Keratinocyte (primary cell): ENCODE data around the gene LDB2. TPM values are rescaled to one million over a fixed set of nuclear protein-coding genes. Genes with fewer than 3 reads are reported as not detected.

Experiments
- DNase-seq: peaks from one replicate; pipeline ENCODE4 v3.0.0-alpha.2; 2011; ENCODE audit warnings: low read depth, missing footprints, low spot score
- FAIRE-seq: peaks from 2 replicates; lab custom pipeline; 2011; peaks lifted over from hg19 to GRCh38; lab: Jason Lieb, UNC
- H2AFZ ChIP-seq: 2 replicates; pipeline ENCODE4 v1.6.0; 2012; ENCODE audit warnings: low read length, control low read depth, inconsistent platforms; ENCODE audit not compliant: control insufficient read depth
- H3K27ac ChIP-seq: 2 replicates; pipeline ENCODE4 v1.5.1; 2011; ENCODE audit warnings: low read length; ENCODE audit not compliant: control insufficient read depth, insufficient read depth
- H3K27me3 ChIP-seq: 3 replicates; pipeline ENCODE4 v1.6.0; 2011; ENCODE audit warnings: low read length; ENCODE audit not compliant: control insufficient read depth, insufficient read depth; ENCODE audit errors: extremely low read depth
- H3K36me3 ChIP-seq, 2 experiments: 2 replicates in 1 of 2; 3 replicates in 1 of 2; pipeline ENCODE4 v1.5.1; 2011; ENCODE audit warnings: low read length in 2 of 2, mild to moderate bottlenecking in 1 of 2; ENCODE audit not compliant: control insufficient read depth in 2 of 2, insufficient read depth in 2 of 2; ENCODE audit errors: extremely low read depth in 1 of 2
- H3K4me1 ChIP-seq: 3 replicates; pipeline ENCODE4 v1.5.1; 2011; ENCODE audit warnings: low read length; ENCODE audit not compliant: control insufficient read depth, insufficient read depth; ENCODE audit errors: extremely low read depth
- H3K4me2 ChIP-seq: 3 replicates; pipeline ENCODE4 v1.6.0; 2011; ENCODE audit warnings: low read depth, low read length; ENCODE audit not compliant: control insufficient read depth, insufficient read depth; ENCODE audit errors: extremely low read depth
- H3K4me3 ChIP-seq, 3 experiments: fragments of 200-600 bp in 1 of 3; sonication (generic) in 1 of 3; 2 replicates in 2 of 3; 3 replicates in 1 of 3; pipeline ENCODE4 v1.5.1; 2011 to 2016; ENCODE audit warnings: low read length in 3 of 3, mild to moderate bottlenecking in 3 of 3, control low read depth in 2 of 3, inconsistent platforms in 1 of 3, low read depth in 1 of 3, mixed read lengths in 1 of 3, mixed run types in 1 of 3, moderate library complexity in 1 of 3; ENCODE audit not compliant: control insufficient read depth in 2 of 3, insufficient read depth in 2 of 3; ENCODE audit errors: extremely low read depth in 1 of 3
- H3K79me2 ChIP-seq: 2 replicates; pipeline ENCODE4 v1.6.0; 2012; ENCODE audit warnings: low read length; ENCODE audit not compliant: control insufficient read depth, insufficient read depth
- H3K9ac ChIP-seq: 3 replicates; pipeline ENCODE4 v1.6.0; 2011; ENCODE audit warnings: low read length; ENCODE audit not compliant: control insufficient read depth, insufficient read depth; ENCODE audit errors: extremely low read depth
- H3K9me1 ChIP-seq: 3 replicates; pipeline ENCODE4 v1.6.0; 2011; ENCODE audit warnings: low read length; ENCODE audit not compliant: control insufficient read depth, insufficient read depth; ENCODE audit errors: extremely low read depth
- H3K9me3 ChIP-seq: 2 replicates; pipeline ENCODE4 v1.5.1; 2012; ENCODE audit warnings: low read depth, low read length; ENCODE audit not compliant: control insufficient read depth
- H4K20me1 ChIP-seq: 3 replicates; pipeline ENCODE4 v1.6.0; 2011; ENCODE audit warnings: low read length; ENCODE audit not compliant: control insufficient read depth, insufficient read depth; ENCODE audit errors: extremely low read depth
- CTCF ChIP-seq, 3 experiments: IDR thresholded peaks in 1 of 3; conservative IDR thresholded peaks in 1 of 3; optimal IDR thresholded peaks in 1 of 3; 2 replicates in 2 of 3; 3 replicates in 1 of 3; pipeline versions ENCODE3 to v1.5.1; 2011; ENCODE audit warnings: low read length in 3 of 3, mild to moderate bottlenecking in 3 of 3, moderate library complexity in 2 of 3, control low read depth in 1 of 3, inconsistent platforms in 1 of 3; ENCODE audit not compliant: insufficient read depth in 2 of 3; ENCODE audit errors: extremely low read depth in 1 of 3
- EZH2 ChIP-seq: IDR thresholded peaks from one replicate; pipeline ENCODE4 v1.6.1; 2012; ENCODE audit warnings: inconsistent platforms, mild to moderate bottlenecking, low read length, moderate library complexity
- dilution Hi-C: fragments of 300-500 bp; cut with MboI; formaldehyde crosslinking; loops from one replicate; pipeline ENCODE4 v1.7.0; 2020; ENCODE audit warnings: low sequenced_read_pairs; ENCODE audit not compliant: extremely low pct_ligation_motif_present
- polyA plus RNA-seq, 5 experiments: library from polyadenylated mRNA; depleted of rRNA in 3 of 5; stranded (reverse) in 3 of 5; stranded (forward) in 1 of 5; unstranded in 1 of 5; fragments of >200 nt; gene quantifications; 1 replicate in 1 of 5; 2 replicates in 3 of 5; 3 replicates in 1 of 5; pipeline versions ENCODE4 v1.2.1 to v1.2.3, GENCODE V29; 2011 to 2012; ENCODE audit warnings: missing spikeins in 2 of 5, low read depth in 1 of 5, low replicate concordance in 1 of 5

LDB2 gene
- polyA plus RNA-seq, 1 donor (not counting 4 experiments of a cell fraction or from before 2014, with no cell fraction given): not detected

- no peaks in the 10 kb centered on the region for H4K20me1 ChIP-seq
- H3K9ac ChIP-seq: no peak overlapping the region
- H3K4me1 ChIP-seq: no peaks in the 10 kb centered on the region
- H3K27ac ChIP-seq: no peak overlapping the region
- H2AFZ ChIP-seq: no peak overlapping the region
- no peaks in the 10 kb centered on the region for H3K9me3 ChIP-seq
- no peaks in the 10 kb centered on the region for H3K27me3 ChIP-seq
- H3K36me3 ChIP-seq: no peaks in the 10 kb centered on the region
- H3K4me2 ChIP-seq: no peak overlapping the region
- no peaks in the 10 kb centered on the region for H3K9me1 ChIP-seq
- FAIRE-seq (no peak), DNase-seq (no peak)
- dilution Hi-C loops: no loop called here
- no peak overlapping the region for H3K4me3 ChIP-seq
- H3K79me2 ChIP-seq: no peaks in the 10 kb centered on the region
- no peak for TF ChIP-seq EZH2
Measured at GRCh38 chr4:16731776-16732380, 166.6 kb downstream of the LDB2 start.

GRCh38 chr4:16730522-16731205 is 167.8 kb downstream of the LDB2 start:
- FAIRE-seq (no peak), DNase-seq (no peak)
- Histone ChIP-seq H3K36me3 (no peaks in the 10 kb centered on the region), H3K27ac (no peak overlapping the region), H4K20me1 (no peaks in the 10 kb centered on the region), H3K9me3 (no peaks in the 10 kb centered on the region), H3K27me3 (no peaks in the 10 kb centered on the region), H3K4me2 (no peak overlapping the region), H3K4me3 (no peak overlapping the region), H3K9ac (no peak overlapping the region), H2AFZ (no peak overlapping the region), H3K79me2 (no peaks in the 10 kb centered on the region), H3K9me1 (no peaks in the 10 kb centered on the region), H3K4me1 (no peaks in the 10 kb centered on the region)
- no peak for TF ChIP-seq CTCF (optimal IDR thresholded peaks at IDR 0.05 in 1 of 3, IDR thresholded peaks at IDR 0.05 in 1 of 3, conservative IDR thresholded peaks at IDR 0.05 in 1 of 3; ENCODE audit: extremely low read depth in 1 of 3, insufficient read depth in 2 of 3, low read length in 3 of 3)
- no peak for TF ChIP-seq EZH2
- dilution Hi-C loops: no loop called here
